Liver (tissue), 3 donors: ENCODE results near the gene HLA-DOB.

Experiments used
- CTCF ChIP-seq: fragments of 150-350 bp; IDR thresholded peaks from 2 replicates; pipeline ENCODE4 v1.5.1; 2017; ENCODE audit warnings: improper control_type of control experiment, low read depth, low read length; ENCODE audit not compliant: missing input control
- FOXA1 ChIP-seq: IDR thresholded peaks from 2 replicates; pipeline ENCODE4 v1.6.1; 2016; ENCODE audit warnings: antibody characterized with exemption
- FOXA2 ChIP-seq: IDR thresholded peaks from 2 replicates; pipeline ENCODE4 v1.6.1; 2016; ENCODE audit warnings: antibody characterized with exemption
- GABPA ChIP-seq, 2 donors: IDR thresholded peaks in 1 of 2; conservative IDR thresholded peaks in 1 of 2; 2 replicates each; pipeline ENCODE4 v1.6.1; 2016; ENCODE audit warnings: antibody characterized with exemption in 2 of 2, mild to moderate bottlenecking in 1 of 2, moderate library complexity in 1 of 2
- HNF4A ChIP-seq, 2 donors: conservative IDR thresholded peaks; 2 replicates each; pipeline ENCODE4 v1.6.1; 2016; ENCODE audit warnings: antibody characterized with exemption in 2 of 2, mild to moderate bottlenecking in 2 of 2
- JUND ChIP-seq, 2 donors: IDR thresholded peaks; 2 replicates each; pipeline ENCODE4 v1.6.1; 2016; ENCODE audit warnings: antibody characterized with exemption in 2 of 2
- RAD21 ChIP-seq, 2 donors: IDR thresholded peaks; 2 replicates each; pipeline ENCODE4 v1.6.1; 2016; ENCODE audit warnings: antibody characterized with exemption in 2 of 2, mild to moderate bottlenecking in 2 of 2
- RXRA ChIP-seq, 2 donors: IDR thresholded peaks; 2 replicates each; pipeline ENCODE4 v1.6.1; 2017 to 2018; ENCODE audit warnings: antibody characterized with exemption in 2 of 2, mild to moderate bottlenecking in 1 of 2
- TAF1 ChIP-seq: conservative IDR thresholded peaks from 2 replicates; pipeline ENCODE4 v1.6.1; 2016; ENCODE audit warnings: antibody characterized with exemption, mild to moderate bottlenecking
- YY1 ChIP-seq: IDR thresholded peaks from 2 replicates; pipeline ENCODE4 v1.6.1; 2016; ENCODE audit warnings: antibody characterized with exemption, mild to moderate bottlenecking
- ZBTB33 ChIP-seq: IDR thresholded peaks from 2 replicates; pipeline ENCODE4 v1.6.1; 2016; ENCODE audit warnings: antibody characterized with exemption
- TF ChIP-seq, protein P1 (sequence below): IDR thresholded peaks from 2 replicates; pipeline ENCODE4 v1.6.1; 2016; ENCODE audit warnings: antibody characterized with exemption
- TF ChIP-seq, protein P2 (sequence below): IDR thresholded peaks from 2 replicates; pipeline ENCODE4 v1.6.1; 2016; ENCODE audit warnings: antibody characterized with exemption
- TF ChIP-seq, protein P3 (sequence below): IDR thresholded peaks from 2 replicates; pipeline ENCODE4 v1.6.1; 2016; ENCODE audit warnings: antibody characterized with exemption, mild to moderate bottlenecking
- donor health status: healthy.
- donor health status: healthy.

- TF ChIP-seq CTCF (no peak), ZBTB33 (no peak), JUND (IDR thresholded peaks at IDR 0.05) (no peak), FOXA1 (no peak), GABPA (IDR thresholded peaks at IDR 0.05 in 1 of 2, conservative IDR thresholded peaks at IDR 0.05 in 1 of 2) (no peak), FOXA2 (no peak), HNF4A (conservative IDR thresholded peaks at IDR 0.05) (no peak), RXRA (IDR thresholded peaks at IDR 0.05) (no peak), YY1 (no peak), RAD21 (IDR thresholded peaks at IDR 0.05) (no peak), TAF1 (no peak)
- TF ChIP-seq, protein P1, sequence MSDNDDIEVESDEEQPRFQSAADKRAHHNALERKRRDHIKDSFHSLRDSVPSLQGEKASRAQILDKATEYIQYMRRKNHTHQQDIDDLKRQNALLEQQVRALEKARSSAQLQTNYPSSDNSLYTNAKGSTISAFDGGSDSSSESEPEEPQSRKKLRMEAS: no peak
- TF ChIP-seq, protein P2, sequence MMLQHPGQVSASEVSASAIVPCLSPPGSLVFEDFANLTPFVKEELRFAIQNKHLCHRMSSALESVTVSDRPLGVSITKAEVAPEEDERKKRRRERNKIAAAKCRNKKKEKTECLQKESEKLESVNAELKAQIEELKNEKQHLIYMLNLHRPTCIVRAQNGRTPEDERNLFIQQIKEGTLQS: no peak
- TF ChIP-seq, protein P3, sequence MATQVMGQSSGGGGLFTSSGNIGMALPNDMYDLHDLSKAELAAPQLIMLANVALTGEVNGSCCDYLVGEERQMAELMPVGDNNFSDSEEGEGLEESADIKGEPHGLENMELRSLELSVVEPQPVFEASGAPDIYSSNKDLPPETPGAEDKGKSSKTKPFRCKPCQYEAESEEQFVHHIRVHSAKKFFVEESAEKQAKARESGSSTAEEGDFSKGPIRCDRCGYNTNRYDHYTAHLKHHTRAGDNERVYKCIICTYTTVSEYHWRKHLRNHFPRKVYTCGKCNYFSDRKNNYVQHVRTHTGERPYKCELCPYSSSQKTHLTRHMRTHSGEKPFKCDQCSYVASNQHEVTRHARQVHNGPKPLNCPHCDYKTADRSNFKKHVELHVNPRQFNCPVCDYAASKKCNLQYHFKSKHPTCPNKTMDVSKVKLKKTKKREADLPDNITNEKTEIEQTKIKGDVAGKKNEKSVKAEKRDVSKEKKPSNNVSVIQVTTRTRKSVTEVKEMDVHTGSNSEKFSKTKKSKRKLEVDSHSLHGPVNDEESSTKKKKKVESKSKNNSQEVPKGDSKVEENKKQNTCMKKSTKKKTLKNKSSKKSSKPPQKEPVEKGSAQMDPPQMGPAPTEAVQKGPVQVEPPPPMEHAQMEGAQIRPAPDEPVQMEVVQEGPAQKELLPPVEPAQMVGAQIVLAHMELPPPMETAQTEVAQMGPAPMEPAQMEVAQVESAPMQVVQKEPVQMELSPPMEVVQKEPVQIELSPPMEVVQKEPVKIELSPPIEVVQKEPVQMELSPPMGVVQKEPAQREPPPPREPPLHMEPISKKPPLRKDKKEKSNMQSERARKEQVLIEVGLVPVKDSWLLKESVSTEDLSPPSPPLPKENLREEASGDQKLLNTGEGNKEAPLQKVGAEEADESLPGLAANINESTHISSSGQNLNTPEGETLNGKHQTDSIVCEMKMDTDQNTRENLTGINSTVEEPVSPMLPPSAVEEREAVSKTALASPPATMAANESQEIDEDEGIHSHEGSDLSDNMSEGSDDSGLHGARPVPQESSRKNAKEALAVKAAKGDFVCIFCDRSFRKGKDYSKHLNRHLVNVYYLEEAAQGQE: no peak
Observed at GRCh38 chr6:32819729-32820128, 2.9 kb upstream of the HLA-DOB start.
